K562 (cell line): ENCODE results near the gene AGL. TPM values are rescaled to one million over a fixed set of nuclear protein-coding genes. Genes with fewer than 3 reads are reported as not detected.

Source experiments
- ATAC-seq: fragments of 200-7000 bp; cut with Tn5 transposase; 3 replicates; pipeline ENCODE4 v1.9.1; 2020; ENCODE audit warnings: moderate library complexity
- BruUV-seq: library from RNA; stranded (reverse); fragments of 400-500 nt; replicated peaks from 2 replicates; lab custom pipeline; 2021; lab: Mats Ljungman, UMichigan
- CTCF ChIA-PET: fragments of 300-600 bp; formaldehyde crosslinking; extraction: SDS; loops from one replicate; lab custom pipeline; 2021; ENCODE audit warnings: low intra/inter-chr PET ratio; lab: Yijun Ruan, JAX
- POLR2A ChIA-PET: fragments of 300-600, 350-650 bp; sonication (Branson Sonifier 250); formaldehyde crosslinking; extraction: SDS; loops from one replicate; lab custom pipeline; 2021; ENCODE audit warnings: antibody characterized with exemption, inconsistent platforms; lab: Yijun Ruan, JAX
- DNase-seq, 4 experiments: peaks; one replicate each; pipeline versions ENCODE4 v3.0.0 to v3.0.0-alpha.2; 2011 to 2018; ENCODE audit warnings: low spot score in 3 of 4, mixed read lengths in 3 of 4; ENCODE audit errors: extremely low read depth in 1 of 4
- FAIRE-seq: peaks from 2 replicates; lab custom pipeline; 2011; peaks lifted over from hg19 to GRCh38; lab: Jason Lieb, UNC
- H2AFZ ChIP-seq: 2 replicates; pipeline ENCODE4 v1.6.0; 2011; ENCODE audit warnings: low read depth, low read length, control low read depth, inconsistent platforms
- H3K27ac ChIP-seq: fragments of 200-600 bp; 3 replicates; pipeline ENCODE4 v1.8.0; 2011; ENCODE audit warnings: low read depth, mild to moderate bottlenecking, control low read depth, inconsistent platforms, low read length, moderate library complexity, mixed read lengths; ENCODE audit errors: extremely low read depth
- H3K27me3 ChIP-seq, 2 experiments: fragments of 300-600 bp in 1 of 2; 2 replicates in 1 of 2; 3 replicates in 1 of 2; pipeline versions ENCODE4 v1.6.0 to v1.8.0; 2011; ENCODE audit warnings: inconsistent platforms in 2 of 2, low read length in 2 of 2, mild to moderate bottlenecking in 1 of 2, mixed read lengths in 1 of 2, moderate library complexity in 1 of 2; ENCODE audit not compliant: control insufficient read depth in 2 of 2, insufficient read depth in 2 of 2
- H3K36me3 ChIP-seq: fragments of 300-600 bp; 3 replicates; pipeline ENCODE4 v1.8.0; 2011; ENCODE audit warnings: mild to moderate bottlenecking, low read length, inconsistent platforms; ENCODE audit not compliant: control insufficient read depth, insufficient read depth
- H3K4me1 ChIP-seq, 2 experiments: fragments of 200-600 bp in 1 of 2; replicated peaks in 1 of 2; 2 replicates in 1 of 2; 3 replicates in 1 of 2; pipeline versions ENCODE4 v1.5.1 to v1.8.0; 2011; ENCODE audit warnings: inconsistent platforms in 2 of 2, low read length in 2 of 2, mild to moderate bottlenecking in 1 of 2, mixed read lengths in 1 of 2, moderate library complexity in 1 of 2; ENCODE audit not compliant: control insufficient read depth in 2 of 2, insufficient read depth in 2 of 2
- H3K4me2 ChIP-seq: 2 replicates; pipeline ENCODE4 v1.6.1; 2011; ENCODE audit warnings: low read length, control low read depth, inconsistent platforms, mixed read lengths; ENCODE audit not compliant: insufficient read depth
- H3K4me3 ChIP-seq: fragments of 200-600 bp; sonication (generic), shearing (Covaris generic); 2 replicates; pipeline ENCODE4 v1.5.1; 2016; ENCODE audit warnings: control low read depth, inconsistent platforms
- H3K79me2 ChIP-seq: fragments of 200-600 bp; 3 replicates; pipeline ENCODE4 v1.8.0; 2011; ENCODE audit warnings: low read length, inconsistent platforms; ENCODE audit not compliant: control insufficient read depth, insufficient read depth
- H3K9ac ChIP-seq, 2 experiments: 2 replicates each; pipeline versions ENCODE4 v1.6.0 to v1.6.1; 2011; ENCODE audit warnings: low read depth in 2 of 2, low read length in 2 of 2, control low read depth in 1 of 2, inconsistent platforms in 1 of 2, mild to moderate bottlenecking in 1 of 2, mixed read lengths in 1 of 2; ENCODE audit not compliant: insufficient read depth in 1 of 2
- H3K9me1 ChIP-seq: one replicate; pipeline ENCODE4 v1.6.0; 2011; ENCODE audit warnings: inconsistent platforms, mild to moderate bottlenecking, low read length, moderate library complexity; ENCODE audit not compliant: control insufficient read depth, insufficient read depth
- H3K9me3 ChIP-seq: replicated peaks from 2 replicates; pipeline ENCODE4 v1.5.1; 2011; ENCODE audit warnings: low read depth, low read length, inconsistent platforms; ENCODE audit not compliant: control insufficient read depth, insufficient read depth
- H4K20me1 ChIP-seq: replicated peaks from 2 replicates; pipeline ENCODE4 v1.6.1; 2011; ENCODE audit warnings: low read length, inconsistent platforms, mixed read lengths; ENCODE audit not compliant: control insufficient read depth, insufficient read depth
- CBX5 ChIP-seq: IDR thresholded peaks from 2 replicates; pipeline ENCODE4 v1.6.1; 2014; ENCODE audit warnings: low read depth, borderline replicate concordance
- RAD51 ChIP-seq: fragments of 450-650 bp; IDR thresholded peaks from 2 replicates; pipeline ENCODE4 v1.7.1; 2016; ENCODE audit warnings: low read depth, mild to moderate bottlenecking, borderline replicate concordance
- SMARCA4 ChIP-seq: fragments of 450-650 bp; IDR thresholded peaks from 2 replicates; pipeline ENCODE4 v1.6.1; 2016
- ZFP36 ChIP-seq: fragments of 150-350 bp; IDR thresholded peaks from 2 replicates; pipeline ENCODE4 v1.6.1; 2018; ENCODE audit warnings: low read length, low read depth; ENCODE audit not compliant: partially characterized antibody
- ZNF3 ChIP-seq: fragments of 250-450 bp; sonication (Bioruptor Pico); IDR thresholded peaks from 2 replicates; pipeline ENCODE4 v1.5.0; 2021; ENCODE audit warnings: mild to moderate bottlenecking, moderate library complexity
- ZNF41 ChIP-seq: fragments of 250-450 bp; sonication (Bioruptor Pico); conservative IDR thresholded peaks from 2 replicates; pipeline ENCODE4 v1.4.0; 2020; ENCODE audit warnings: mild to moderate bottlenecking
- ZNF696 ChIP-seq: fragments of 250-450 bp; sonication (Bioruptor Pico); conservative IDR thresholded peaks from 2 replicates; pipeline ENCODE4 v1.4.0; 2020; ENCODE audit warnings: mild to moderate bottlenecking, moderate library complexity
- WGBS: fragments of 100-300 bp; shearing (Covaris generic); methylation state at CpG from one replicate; pipeline ENCODE4 v1.1.6; 2016; ENCODE audit warnings: low coverage, mixed read lengths; ENCODE audit not compliant: insufficient coverage; ENCODE audit errors: missing lambda C conversion rate; 5-methylcytosine and 5-hydroxymethylcytosine counted together
- in situ Hi-C: fragments of 300-500 bp; cut with MboI; formaldehyde crosslinking; loops from 4 replicates; pipeline ENCODE4 v1.15.0; 2018; ENCODE audit warnings: inconsistent platforms, mixed read lengths
- intact Hi-C: fragments of 100-400 bp; cut with micrococcal nuclease; formaldehyde crosslinking; loops from 2 replicates; pipeline ENCODE4 v1.14.2; 2022
- polyA plus RNA-seq, 8 experiments: library from polyadenylated mRNA; depleted of rRNA in 4 of 8; stranded (reverse) in 5 of 8; unstranded in 3 of 8; fragments of >200 nt; fragmentation: Nextera tagmentation in 2 of 8; fragmentation: Illumina TruSeq in 1 of 8; extraction: Ambion mirVana in 2 of 8; extraction: Trizol in 1 of 8; gene quantifications; 2 replicates each; pipeline versions ENCODE4 v1.2.1 to v1.2.3, GENCODE V29; 2011 to 2014; ENCODE audit warnings: inconsistent platforms in 1 of 8, missing spikeins in 1 of 8
- total RNA-seq, 7 experiments: library from RNA; depleted of rRNA in 6 of 7; stranded (reverse); fragments of >200 nt in 6 of 7; fragmentation: Illumina TruSeq in 2 of 7; extraction: Trizol in 2 of 7; gene quantifications; 2 replicates each; pipeline versions ENCODE4 v1.2.1 to v1.2.3, GENCODE V29; 2011 to 2021; ENCODE audit warnings: low replicate concordance in 1 of 7
- TF ChIP-seq, protein P1 (sequence below): sonication (generic); formaldehyde crosslinking; IDR thresholded peaks from 2 replicates; pipeline ENCODE4 v1.9.0; 2022; ENCODE audit warnings: mild to moderate bottlenecking, missing genetic modification reagents
- TF ChIP-seq, protein P2 (sequence below): fragments of 450-650 bp; IDR thresholded peaks from 2 replicates; pipeline ENCODE4 v1.6.1; 2016; ENCODE audit warnings: mild to moderate bottlenecking, moderate library complexity
- TF ChIP-seq, protein P3 (sequence below): sonication (generic); formaldehyde crosslinking; IDR thresholded peaks from 2 replicates; pipeline ENCODE4 v1.5.0; 2020; ENCODE audit warnings: missing genetic modification reagents

AGL gene
- total and polyA plus RNA-seq, 9 of the 15 experiments (the other 6 are each of a cell fraction or from before 2014, with no cell fraction given): 6.3 to 20.4 (median 12.4) TPM

DNA sequence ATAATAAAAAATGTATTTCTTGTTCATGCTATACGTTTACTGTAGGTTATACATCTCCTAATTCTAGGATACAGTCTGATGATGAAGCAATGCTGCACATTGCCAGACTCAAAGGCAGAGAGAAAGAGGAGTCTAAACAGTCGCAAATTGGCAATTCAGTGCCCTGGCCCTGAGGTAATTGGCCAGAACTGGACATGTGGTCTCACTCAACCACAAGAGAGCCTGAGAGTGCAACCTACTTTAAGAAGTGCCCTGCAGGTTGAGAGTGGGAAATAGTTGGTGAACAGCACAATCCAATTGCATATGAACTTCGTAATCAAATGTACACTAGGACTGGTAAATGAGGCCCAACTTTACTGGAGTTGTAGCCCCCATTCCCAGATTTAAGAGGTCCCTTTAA, 114.6 kb downstream of the AGL start:
- peak; percentile 57 for ATAC-seq
- FAIRE-seq: no peak
- Histone ChIP-seq H3K36me3 (no peaks in the 10 kb centered on the region), H4K20me1 (no peaks in the 10 kb centered on the region), H2AFZ (0 out of 2 replicates have a peak overlapping the region, but pooled peaks have one; percentile 36), H3K27me3 (no peaks in the 10 kb centered on the region), H3K4me3 (no peak overlapping the region), H3K4me1 (peaks cover 0 to 6% of the 10 kb centered on the region in 2 experiments; a peak in 2 of 5 replicates), H3K4me2 (no peak overlapping the region), H3K79me2 (no peaks in the 10 kb centered on the region; the same call in 2 of the 3 replicates), H3K27ac (no peak overlapping the region), H3K9me1 (peaks cover 3% of the 10 kb centered on the region), H3K9me3 (no peaks in the 10 kb centered on the region), H3K9ac (no peak overlapping the region)
- ChIA-PET POLR2A (interaction anchor here (0.6 to 1.0 kb wide), 2 partner anchors 18 to 369 kb away, joined by 3 read pairs; no protein-coding TSS in a partner anchor), CTCF (no interaction called here)
- in situ Hi-C loops (no loop called here), intact Hi-C loops (no loop called here)
- BruUV-seq: no TSS peak
- WGBS: 55% methylated on average over 3 of the region's 3 CpGs
- DNase-seq: no peak
- no peak for TF ChIP-seq ZNF41 (CRISPR knock-in tag)
- TF ChIP-seq, protein P1, sequence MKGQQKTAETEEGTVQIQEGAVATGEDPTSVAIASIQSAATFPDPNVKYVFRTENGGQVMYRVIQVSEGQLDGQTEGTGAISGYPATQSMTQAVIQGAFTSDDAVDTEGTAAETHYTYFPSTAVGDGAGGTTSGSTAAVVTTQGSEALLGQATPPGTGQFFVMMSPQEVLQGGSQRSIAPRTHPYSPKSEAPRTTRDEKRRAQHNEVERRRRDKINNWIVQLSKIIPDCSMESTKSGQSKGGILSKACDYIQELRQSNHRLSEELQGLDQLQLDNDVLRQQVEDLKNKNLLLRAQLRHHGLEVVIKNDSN: peak; percentile 86
- no peak for TF ChIP-seq SMARCA4
- TF ChIP-seq ZNF3 (CRISPR knock-in tag): no peak
- TF ChIP-seq, protein P2, sequence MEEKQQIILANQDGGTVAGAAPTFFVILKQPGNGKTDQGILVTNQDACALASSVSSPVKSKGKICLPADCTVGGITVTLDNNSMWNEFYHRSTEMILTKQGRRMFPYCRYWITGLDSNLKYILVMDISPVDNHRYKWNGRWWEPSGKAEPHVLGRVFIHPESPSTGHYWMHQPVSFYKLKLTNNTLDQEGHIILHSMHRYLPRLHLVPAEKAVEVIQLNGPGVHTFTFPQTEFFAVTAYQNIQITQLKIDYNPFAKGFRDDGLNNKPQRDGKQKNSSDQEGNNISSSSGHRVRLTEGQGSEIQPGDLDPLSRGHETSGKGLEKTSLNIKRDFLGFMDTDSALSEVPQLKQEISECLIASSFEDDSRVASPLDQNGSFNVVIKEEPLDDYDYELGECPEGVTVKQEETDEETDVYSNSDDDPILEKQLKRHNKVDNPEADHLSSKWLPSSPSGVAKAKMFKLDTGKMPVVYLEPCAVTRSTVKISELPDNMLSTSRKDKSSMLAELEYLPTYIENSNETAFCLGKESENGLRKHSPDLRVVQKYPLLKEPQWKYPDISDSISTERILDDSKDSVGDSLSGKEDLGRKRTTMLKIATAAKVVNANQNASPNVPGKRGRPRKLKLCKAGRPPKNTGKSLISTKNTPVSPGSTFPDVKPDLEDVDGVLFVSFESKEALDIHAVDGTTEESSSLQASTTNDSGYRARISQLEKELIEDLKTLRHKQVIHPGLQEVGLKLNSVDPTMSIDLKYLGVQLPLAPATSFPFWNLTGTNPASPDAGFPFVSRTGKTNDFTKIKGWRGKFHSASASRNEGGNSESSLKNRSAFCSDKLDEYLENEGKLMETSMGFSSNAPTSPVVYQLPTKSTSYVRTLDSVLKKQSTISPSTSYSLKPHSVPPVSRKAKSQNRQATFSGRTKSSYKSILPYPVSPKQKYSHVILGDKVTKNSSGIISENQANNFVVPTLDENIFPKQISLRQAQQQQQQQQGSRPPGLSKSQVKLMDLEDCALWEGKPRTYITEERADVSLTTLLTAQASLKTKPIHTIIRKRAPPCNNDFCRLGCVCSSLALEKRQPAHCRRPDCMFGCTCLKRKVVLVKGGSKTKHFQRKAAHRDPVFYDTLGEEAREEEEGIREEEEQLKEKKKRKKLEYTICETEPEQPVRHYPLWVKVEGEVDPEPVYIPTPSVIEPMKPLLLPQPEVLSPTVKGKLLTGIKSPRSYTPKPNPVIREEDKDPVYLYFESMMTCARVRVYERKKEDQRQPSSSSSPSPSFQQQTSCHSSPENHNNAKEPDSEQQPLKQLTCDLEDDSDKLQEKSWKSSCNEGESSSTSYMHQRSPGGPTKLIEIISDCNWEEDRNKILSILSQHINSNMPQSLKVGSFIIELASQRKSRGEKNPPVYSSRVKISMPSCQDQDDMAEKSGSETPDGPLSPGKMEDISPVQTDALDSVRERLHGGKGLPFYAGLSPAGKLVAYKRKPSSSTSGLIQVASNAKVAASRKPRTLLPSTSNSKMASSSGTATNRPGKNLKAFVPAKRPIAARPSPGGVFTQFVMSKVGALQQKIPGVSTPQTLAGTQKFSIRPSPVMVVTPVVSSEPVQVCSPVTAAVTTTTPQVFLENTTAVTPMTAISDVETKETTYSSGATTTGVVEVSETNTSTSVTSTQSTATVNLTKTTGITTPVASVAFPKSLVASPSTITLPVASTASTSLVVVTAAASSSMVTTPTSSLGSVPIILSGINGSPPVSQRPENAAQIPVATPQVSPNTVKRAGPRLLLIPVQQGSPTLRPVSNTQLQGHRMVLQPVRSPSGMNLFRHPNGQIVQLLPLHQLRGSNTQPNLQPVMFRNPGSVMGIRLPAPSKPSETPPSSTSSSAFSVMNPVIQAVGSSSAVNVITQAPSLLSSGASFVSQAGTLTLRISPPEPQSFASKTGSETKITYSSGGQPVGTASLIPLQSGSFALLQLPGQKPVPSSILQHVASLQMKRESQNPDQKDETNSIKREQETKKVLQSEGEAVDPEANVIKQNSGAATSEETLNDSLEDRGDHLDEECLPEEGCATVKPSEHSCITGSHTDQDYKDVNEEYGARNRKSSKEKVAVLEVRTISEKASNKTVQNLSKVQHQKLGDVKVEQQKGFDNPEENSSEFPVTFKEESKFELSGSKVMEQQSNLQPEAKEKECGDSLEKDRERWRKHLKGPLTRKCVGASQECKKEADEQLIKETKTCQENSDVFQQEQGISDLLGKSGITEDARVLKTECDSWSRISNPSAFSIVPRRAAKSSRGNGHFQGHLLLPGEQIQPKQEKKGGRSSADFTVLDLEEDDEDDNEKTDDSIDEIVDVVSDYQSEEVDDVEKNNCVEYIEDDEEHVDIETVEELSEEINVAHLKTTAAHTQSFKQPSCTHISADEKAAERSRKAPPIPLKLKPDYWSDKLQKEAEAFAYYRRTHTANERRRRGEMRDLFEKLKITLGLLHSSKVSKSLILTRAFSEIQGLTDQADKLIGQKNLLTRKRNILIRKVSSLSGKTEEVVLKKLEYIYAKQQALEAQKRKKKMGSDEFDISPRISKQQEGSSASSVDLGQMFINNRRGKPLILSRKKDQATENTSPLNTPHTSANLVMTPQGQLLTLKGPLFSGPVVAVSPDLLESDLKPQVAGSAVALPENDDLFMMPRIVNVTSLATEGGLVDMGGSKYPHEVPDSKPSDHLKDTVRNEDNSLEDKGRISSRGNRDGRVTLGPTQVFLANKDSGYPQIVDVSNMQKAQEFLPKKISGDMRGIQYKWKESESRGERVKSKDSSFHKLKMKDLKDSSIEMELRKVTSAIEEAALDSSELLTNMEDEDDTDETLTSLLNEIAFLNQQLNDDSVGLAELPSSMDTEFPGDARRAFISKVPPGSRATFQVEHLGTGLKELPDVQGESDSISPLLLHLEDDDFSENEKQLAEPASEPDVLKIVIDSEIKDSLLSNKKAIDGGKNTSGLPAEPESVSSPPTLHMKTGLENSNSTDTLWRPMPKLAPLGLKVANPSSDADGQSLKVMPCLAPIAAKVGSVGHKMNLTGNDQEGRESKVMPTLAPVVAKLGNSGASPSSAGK: no peak
- no peak for TF ChIP-seq CBX5
- TF ChIP-seq ZFP36: no peak
- TF ChIP-seq, protein P3, sequence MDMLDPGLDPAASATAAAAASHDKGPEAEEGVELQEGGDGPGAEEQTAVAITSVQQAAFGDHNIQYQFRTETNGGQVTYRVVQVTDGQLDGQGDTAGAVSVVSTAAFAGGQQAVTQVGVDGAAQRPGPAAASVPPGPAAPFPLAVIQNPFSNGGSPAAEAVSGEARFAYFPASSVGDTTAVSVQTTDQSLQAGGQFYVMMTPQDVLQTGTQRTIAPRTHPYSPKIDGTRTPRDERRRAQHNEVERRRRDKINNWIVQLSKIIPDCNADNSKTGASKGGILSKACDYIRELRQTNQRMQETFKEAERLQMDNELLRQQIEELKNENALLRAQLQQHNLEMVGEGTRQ (CRISPR knock-in tag): peak; percentile 71
- TF ChIP-seq RAD51: 0 out of 2 replicates have a peak, but pooled peaks have one; percentile 12
- TF ChIP-seq ZNF696 (CRISPR knock-in tag): no peak
